Liver (tissue), 9 donors: Measurements from ENCODE around the gene NFATC2. TPM values are rescaled to one million over a fixed set of nuclear protein-coding genes. Genes with fewer than 3 reads are reported as not detected.

Experiments used
- DNase-seq: peaks from one replicate; pipeline ENCODE4 v3.0.0-alpha.2; 2017; ENCODE audit warnings: low spot score
- H3K27ac ChIP-seq, 2 donors: one replicate each; pipeline ENCODE4 v1.7.0; 2013; ENCODE audit warnings: inconsistent platforms in 2 of 2, low read length in 2 of 2, control low read depth in 1 of 2, low read depth in 1 of 2, mild to moderate bottlenecking in 1 of 2
- H3K27me3 ChIP-seq, 4 donors: one replicate each; pipeline versions ENCODE4 v1.6.1 to v1.7.0; 2013; ENCODE audit warnings: low read length in 3 of 4, inconsistent platforms in 1 of 4, mild to moderate bottlenecking in 1 of 4, moderate library complexity in 1 of 4; ENCODE audit not compliant: control insufficient read depth in 4 of 4, insufficient read depth in 4 of 4
- H3K36me3 ChIP-seq, 4 donors: one replicate each; pipeline versions ENCODE4 v1.6.1 to v1.7.0; 2013; ENCODE audit warnings: low read length in 3 of 4, mild to moderate bottlenecking in 3 of 4, low read depth in 1 of 4, moderate library complexity in 1 of 4; ENCODE audit not compliant: control insufficient read depth in 4 of 4, insufficient read depth in 3 of 4
- H3K4me1 ChIP-seq, 4 donors: one replicate each; pipeline versions ENCODE4 v1.6.1 to v1.7.0; 2013; ENCODE audit warnings: low read length in 3 of 4, mild to moderate bottlenecking in 3 of 4, moderate library complexity in 1 of 4; ENCODE audit not compliant: control insufficient read depth in 4 of 4, insufficient read depth in 4 of 4
- H3K4me3 ChIP-seq, 3 donors: one replicate each; pipeline versions ENCODE4 v1.6.1 to v1.7.0; 2013; ENCODE audit warnings: low read length in 3 of 3, control low read depth in 1 of 3, low read depth in 1 of 3, mild to moderate bottlenecking in 1 of 3
- H3K9ac ChIP-seq, 2 donors: one replicate each; pipeline ENCODE4 v1.7.0; 2013; ENCODE audit warnings: low read length in 2 of 2, mild to moderate bottlenecking in 2 of 2, moderate library complexity in 2 of 2, control low read depth in 1 of 2, low read depth in 1 of 2
- H3K9me3 ChIP-seq, 4 donors: one replicate each; pipeline versions ENCODE4 v1.6.1 to v1.7.0; 2013; ENCODE audit warnings: low read length in 3 of 4; ENCODE audit not compliant: control insufficient read depth in 4 of 4
- EGR1 ChIP-seq, 2 donors: IDR thresholded peaks; 2 replicates each; pipeline ENCODE4 v1.6.1; 2016 to 2018; ENCODE audit warnings: antibody characterized with exemption in 2 of 2, low read depth in 2 of 2
- FOXA1 ChIP-seq: IDR thresholded peaks from 2 replicates; pipeline ENCODE4 v1.6.1; 2016; ENCODE audit warnings: antibody characterized with exemption
- FOXA2 ChIP-seq: IDR thresholded peaks from 2 replicates; pipeline ENCODE4 v1.6.1; 2016; ENCODE audit warnings: antibody characterized with exemption
- GABPA ChIP-seq, 2 donors: IDR thresholded peaks in 1 of 2; conservative IDR thresholded peaks in 1 of 2; 2 replicates each; pipeline ENCODE4 v1.6.1; 2016; ENCODE audit warnings: antibody characterized with exemption in 2 of 2, mild to moderate bottlenecking in 1 of 2, moderate library complexity in 1 of 2
- HNF4A ChIP-seq, 2 donors: conservative IDR thresholded peaks; 2 replicates each; pipeline ENCODE4 v1.6.1; 2016; ENCODE audit warnings: antibody characterized with exemption in 2 of 2, mild to moderate bottlenecking in 2 of 2
- JUND ChIP-seq, 2 donors: IDR thresholded peaks; 2 replicates each; pipeline ENCODE4 v1.6.1; 2016; ENCODE audit warnings: antibody characterized with exemption in 2 of 2
- NR2F2 ChIP-seq: IDR thresholded peaks from 2 replicates; pipeline ENCODE4 v1.6.1; 2016; ENCODE audit warnings: antibody characterized with exemption
- RAD21 ChIP-seq, 2 donors: IDR thresholded peaks; 2 replicates each; pipeline ENCODE4 v1.6.1; 2016; ENCODE audit warnings: antibody characterized with exemption in 2 of 2, mild to moderate bottlenecking in 2 of 2
- SP1 ChIP-seq: IDR thresholded peaks from 2 replicates; pipeline ENCODE4 v1.6.1; 2018; ENCODE audit warnings: antibody characterized with exemption, mild to moderate bottlenecking
- TAF1 ChIP-seq: conservative IDR thresholded peaks from 2 replicates; pipeline ENCODE4 v1.6.1; 2016; ENCODE audit warnings: antibody characterized with exemption, mild to moderate bottlenecking
- YY1 ChIP-seq: IDR thresholded peaks from 2 replicates; pipeline ENCODE4 v1.6.1; 2016; ENCODE audit warnings: antibody characterized with exemption, mild to moderate bottlenecking
- WGBS: extraction: QIAGEN DNeasy Blood & Tissue Kit; methylation state at CpG from one replicate; pipeline ENCODE4 v1.1.7; 2013; 5-methylcytosine and 5-hydroxymethylcytosine counted together
- polyA plus RNA-seq, 2 donors: library from polyadenylated mRNA; stranded (reverse) in 1 of 2; unstranded in 1 of 2; fragments of 200-250 nt in 1 of 2; fragments of >200 nt in 1 of 2; fragmentation: Nextera tagmentation in 1 of 2; extraction: Ambion mirVana in 1 of 2; gene quantifications; one replicate each; pipeline versions ENCODE4 v1.2.1 to v1.2.3, GENCODE V29; 2013 to 2015
- total RNA-seq, 2 donors: library from RNA; depleted of rRNA; stranded (reverse); fragments of >200 nt; gene quantifications; one replicate each; pipeline ENCODE4 v1.2.3, GENCODE V29; 2014
- TF ChIP-seq, protein P1 (sequence below): IDR thresholded peaks from 2 replicates; pipeline ENCODE4 v1.6.1; 2016; ENCODE audit warnings: antibody characterized with exemption
- TF ChIP-seq, protein P2 (sequence below): fragments of 150-350 bp; IDR thresholded peaks from 2 replicates; pipeline ENCODE4 v1.5.1; 2017; ENCODE audit warnings: improper control_type of control experiment, low read depth, low read length; ENCODE audit not compliant: missing input control
- TF ChIP-seq, protein P3 (sequence below): IDR thresholded peaks from 2 replicates; pipeline ENCODE4 v1.6.1; 2016; ENCODE audit warnings: antibody characterized with exemption
- TF ChIP-seq, protein P4 (sequence below): IDR thresholded peaks from 2 replicates; pipeline ENCODE4 v1.6.1; 2016; ENCODE audit warnings: antibody characterized with exemption, mild to moderate bottlenecking
- donor health status: healthy.
- donor health status: healthy.
- donor health status: healthy.
- donor health status: healthy.
- donor health status: healthy.

NFATC2 gene
- total and polyA plus RNA-seq, 4 donors, result 1.2 to 6.7 (median 2.6) TPM

DNA sequence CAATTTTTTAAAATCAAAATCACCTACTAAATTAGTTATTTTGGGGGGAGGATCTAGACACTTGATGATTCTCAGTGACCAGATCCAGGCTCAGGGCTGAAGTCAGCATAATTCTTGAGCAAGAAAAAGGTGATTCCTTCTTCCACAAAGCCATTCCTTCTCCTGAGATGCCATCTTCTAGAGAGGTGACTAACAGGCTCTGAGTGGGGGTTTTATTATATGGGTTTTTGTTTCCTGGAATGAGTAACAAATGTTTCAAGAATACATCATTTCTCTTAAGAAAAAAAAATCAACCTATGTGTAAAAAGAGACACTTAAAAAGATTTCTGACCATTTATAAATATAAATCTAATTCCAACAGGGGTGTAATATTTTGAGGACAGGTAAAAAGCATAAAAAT is 154.3 kb downstream of the NFATC2 start (continued):
- no peak for TF ChIP-seq JUND (IDR thresholded peaks at IDR 0.05)
- TF ChIP-seq, protein P1, sequence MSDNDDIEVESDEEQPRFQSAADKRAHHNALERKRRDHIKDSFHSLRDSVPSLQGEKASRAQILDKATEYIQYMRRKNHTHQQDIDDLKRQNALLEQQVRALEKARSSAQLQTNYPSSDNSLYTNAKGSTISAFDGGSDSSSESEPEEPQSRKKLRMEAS, result no peak

DNA sequence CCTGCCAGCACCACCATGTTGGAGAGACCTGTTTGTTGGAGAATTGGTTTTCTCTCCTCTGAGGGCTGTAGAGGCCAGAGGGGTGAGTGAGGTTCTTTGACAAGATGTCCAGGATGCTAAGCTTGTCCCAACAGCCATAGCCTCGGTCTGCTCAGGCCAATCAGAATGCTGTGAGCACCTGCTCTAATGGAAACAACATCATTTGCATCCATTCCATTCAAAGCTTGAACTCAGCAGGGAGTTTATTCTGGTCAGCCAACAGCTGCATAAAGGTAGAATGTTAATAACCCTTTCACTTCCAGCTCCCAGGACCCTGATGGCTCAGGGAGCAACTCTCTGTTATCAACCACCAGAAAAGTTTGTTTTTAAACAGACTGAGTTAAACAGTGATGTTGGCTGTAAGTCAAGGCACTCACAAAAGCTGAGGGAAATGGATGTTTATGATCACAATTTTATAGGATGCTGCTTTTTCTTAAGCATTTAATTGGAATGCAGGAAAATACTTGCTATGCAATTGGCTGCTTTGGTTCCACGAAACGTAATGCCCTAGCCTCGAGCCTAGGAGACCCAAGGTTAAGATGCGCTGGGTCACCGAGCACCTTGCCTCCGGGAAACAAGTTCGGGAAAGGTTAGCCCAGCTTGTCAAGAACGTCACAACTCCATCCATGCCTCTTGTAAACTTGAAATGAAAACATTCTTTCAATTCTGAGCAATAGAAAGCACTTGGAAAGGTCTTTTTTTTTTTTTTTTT is 155.2 kb downstream of the NFATC2 start:
- Histone ChIP-seq H3K9ac (no peak overlapping the region), H3K4me1 (peaks cover 6 to 23% (median 20%) of the 10 kb centered on the region in 4 donors), H3K9me3 (no peaks in the 10 kb centered on the region), H3K4me3 (no peak overlapping the region), H3K27me3 (no peaks in the 10 kb centered on the region), H3K36me3 (peaks cover 0 to 2% (median under 1%) of the 10 kb centered on the region in 4 donors), H3K27ac (no peak overlapping the region)
- WGBS, result 93% methylated on average over 9 of the region's 9 CpGs
- DNase-seq, result no peak
- TF ChIP-seq HNF4A (conservative IDR thresholded peaks at IDR 0.05), result no peak
- TF ChIP-seq EGR1 (IDR thresholded peaks at IDR 0.05; ENCODE audit: low read depth in 2 of 2), result no peak
- no peak for TF ChIP-seq TAF1
- TF ChIP-seq, protein P2, sequence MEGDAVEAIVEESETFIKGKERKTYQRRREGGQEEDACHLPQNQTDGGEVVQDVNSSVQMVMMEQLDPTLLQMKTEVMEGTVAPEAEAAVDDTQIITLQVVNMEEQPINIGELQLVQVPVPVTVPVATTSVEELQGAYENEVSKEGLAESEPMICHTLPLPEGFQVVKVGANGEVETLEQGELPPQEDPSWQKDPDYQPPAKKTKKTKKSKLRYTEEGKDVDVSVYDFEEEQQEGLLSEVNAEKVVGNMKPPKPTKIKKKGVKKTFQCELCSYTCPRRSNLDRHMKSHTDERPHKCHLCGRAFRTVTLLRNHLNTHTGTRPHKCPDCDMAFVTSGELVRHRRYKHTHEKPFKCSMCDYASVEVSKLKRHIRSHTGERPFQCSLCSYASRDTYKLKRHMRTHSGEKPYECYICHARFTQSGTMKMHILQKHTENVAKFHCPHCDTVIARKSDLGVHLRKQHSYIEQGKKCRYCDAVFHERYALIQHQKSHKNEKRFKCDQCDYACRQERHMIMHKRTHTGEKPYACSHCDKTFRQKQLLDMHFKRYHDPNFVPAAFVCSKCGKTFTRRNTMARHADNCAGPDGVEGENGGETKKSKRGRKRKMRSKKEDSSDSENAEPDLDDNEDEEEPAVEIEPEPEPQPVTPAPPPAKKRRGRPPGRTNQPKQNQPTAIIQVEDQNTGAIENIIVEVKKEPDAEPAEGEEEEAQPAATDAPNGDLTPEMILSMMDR, result no peak

DNA sequence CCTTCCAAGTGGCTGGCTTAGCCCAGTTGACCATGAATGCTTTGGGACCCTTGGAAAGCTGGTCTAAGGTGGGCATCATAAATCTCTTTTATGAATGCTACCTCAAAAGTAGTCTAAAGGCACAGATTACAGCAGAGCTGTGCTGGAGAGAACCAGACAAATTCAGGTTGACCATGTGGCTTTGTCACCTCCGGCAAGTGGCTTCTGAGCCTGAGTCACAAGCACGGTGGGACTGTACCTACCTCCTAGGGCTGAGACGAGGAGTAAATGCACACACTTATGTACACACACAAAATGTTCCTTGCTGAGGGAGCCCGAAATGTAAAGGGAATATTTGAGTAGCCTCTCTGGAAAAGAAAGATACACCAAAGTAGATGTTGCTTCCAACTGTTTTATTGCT is 155.9 kb downstream of the NFATC2 start:
- Histone ChIP-seq H3K36me3 (peaks cover 0 to 2% (median under 1%) of the 10 kb centered on the region in 4 donors), H3K4me1 (peaks cover 6 to 23% (median 20%) of the 10 kb centered on the region in 4 donors), H3K4me3 (no peak overlapping the region), H3K9ac (no peak overlapping the region), H3K9me3 (no peaks in the 10 kb centered on the region), H3K27me3 (no peaks in the 10 kb centered on the region), H3K27ac (no peak overlapping the region)
- no peak for DNase-seq
- no peak for TF ChIP-seq SP1
- no peak for TF ChIP-seq HNF4A (conservative IDR thresholded peaks at IDR 0.05)
- TF ChIP-seq, protein P3, sequence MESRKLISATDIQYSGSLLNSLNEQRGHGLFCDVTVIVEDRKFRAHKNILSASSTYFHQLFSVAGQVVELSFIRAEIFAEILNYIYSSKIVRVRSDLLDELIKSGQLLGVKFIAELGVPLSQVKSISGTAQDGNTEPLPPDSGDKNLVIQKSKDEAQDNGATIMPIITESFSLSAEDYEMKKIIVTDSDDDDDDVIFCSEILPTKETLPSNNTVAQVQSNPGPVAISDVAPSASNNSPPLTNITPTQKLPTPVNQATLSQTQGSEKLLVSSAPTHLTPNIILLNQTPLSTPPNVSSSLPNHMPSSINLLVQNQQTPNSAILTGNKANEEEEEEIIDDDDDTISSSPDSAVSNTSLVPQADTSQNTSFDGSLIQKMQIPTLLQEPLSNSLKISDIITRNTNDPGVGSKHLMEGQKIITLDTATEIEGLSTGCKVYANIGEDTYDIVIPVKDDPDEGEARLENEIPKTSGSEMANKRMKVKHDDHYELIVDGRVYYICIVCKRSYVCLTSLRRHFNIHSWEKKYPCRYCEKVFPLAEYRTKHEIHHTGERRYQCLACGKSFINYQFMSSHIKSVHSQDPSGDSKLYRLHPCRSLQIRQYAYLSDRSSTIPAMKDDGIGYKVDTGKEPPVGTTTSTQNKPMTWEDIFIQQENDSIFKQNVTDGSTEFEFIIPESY, result no peak
- no peak for TF ChIP-seq JUND (IDR thresholded peaks at IDR 0.05)
- no peak for TF ChIP-seq TAF1
- TF ChIP-seq FOXA2, result no peak
- TF ChIP-seq RAD21 (IDR thresholded peaks at IDR 0.05), result no peak
- TF ChIP-seq EGR1 (IDR thresholded peaks at IDR 0.05; ENCODE audit: low read depth in 2 of 2), result no peak
- TF ChIP-seq, protein P4, sequence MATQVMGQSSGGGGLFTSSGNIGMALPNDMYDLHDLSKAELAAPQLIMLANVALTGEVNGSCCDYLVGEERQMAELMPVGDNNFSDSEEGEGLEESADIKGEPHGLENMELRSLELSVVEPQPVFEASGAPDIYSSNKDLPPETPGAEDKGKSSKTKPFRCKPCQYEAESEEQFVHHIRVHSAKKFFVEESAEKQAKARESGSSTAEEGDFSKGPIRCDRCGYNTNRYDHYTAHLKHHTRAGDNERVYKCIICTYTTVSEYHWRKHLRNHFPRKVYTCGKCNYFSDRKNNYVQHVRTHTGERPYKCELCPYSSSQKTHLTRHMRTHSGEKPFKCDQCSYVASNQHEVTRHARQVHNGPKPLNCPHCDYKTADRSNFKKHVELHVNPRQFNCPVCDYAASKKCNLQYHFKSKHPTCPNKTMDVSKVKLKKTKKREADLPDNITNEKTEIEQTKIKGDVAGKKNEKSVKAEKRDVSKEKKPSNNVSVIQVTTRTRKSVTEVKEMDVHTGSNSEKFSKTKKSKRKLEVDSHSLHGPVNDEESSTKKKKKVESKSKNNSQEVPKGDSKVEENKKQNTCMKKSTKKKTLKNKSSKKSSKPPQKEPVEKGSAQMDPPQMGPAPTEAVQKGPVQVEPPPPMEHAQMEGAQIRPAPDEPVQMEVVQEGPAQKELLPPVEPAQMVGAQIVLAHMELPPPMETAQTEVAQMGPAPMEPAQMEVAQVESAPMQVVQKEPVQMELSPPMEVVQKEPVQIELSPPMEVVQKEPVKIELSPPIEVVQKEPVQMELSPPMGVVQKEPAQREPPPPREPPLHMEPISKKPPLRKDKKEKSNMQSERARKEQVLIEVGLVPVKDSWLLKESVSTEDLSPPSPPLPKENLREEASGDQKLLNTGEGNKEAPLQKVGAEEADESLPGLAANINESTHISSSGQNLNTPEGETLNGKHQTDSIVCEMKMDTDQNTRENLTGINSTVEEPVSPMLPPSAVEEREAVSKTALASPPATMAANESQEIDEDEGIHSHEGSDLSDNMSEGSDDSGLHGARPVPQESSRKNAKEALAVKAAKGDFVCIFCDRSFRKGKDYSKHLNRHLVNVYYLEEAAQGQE, result no peak
- TF ChIP-seq YY1, result no peak
- no peak for TF ChIP-seq GABPA (IDR thresholded peaks at IDR 0.05 in 1 of 2, conservative IDR thresholded peaks at IDR 0.05 in 1 of 2)
- TF ChIP-seq NR2F2, result no peak
- no peak for TF ChIP-seq FOXA1
- TF ChIP-seq, protein P1, result no peak
- 87% methylated on average over 4 of the region's 4 CpGs for WGBS
